ENCODE measurements around the gene GCLC. TPM values are rescaled to one million over a fixed set of nuclear protein-coding genes. Genes with fewer than 3 reads are reported as not detected.
"Not testable (repeated sequence)": the region's sequence is repeated elsewhere in the genome, so short reads cannot be mapped to it uniquely, and the experiment has no call there.

GCLC gene
- 10 to 100 TPM; 30.9 to 34.4 TPM for total RNA-seq

DNA sequence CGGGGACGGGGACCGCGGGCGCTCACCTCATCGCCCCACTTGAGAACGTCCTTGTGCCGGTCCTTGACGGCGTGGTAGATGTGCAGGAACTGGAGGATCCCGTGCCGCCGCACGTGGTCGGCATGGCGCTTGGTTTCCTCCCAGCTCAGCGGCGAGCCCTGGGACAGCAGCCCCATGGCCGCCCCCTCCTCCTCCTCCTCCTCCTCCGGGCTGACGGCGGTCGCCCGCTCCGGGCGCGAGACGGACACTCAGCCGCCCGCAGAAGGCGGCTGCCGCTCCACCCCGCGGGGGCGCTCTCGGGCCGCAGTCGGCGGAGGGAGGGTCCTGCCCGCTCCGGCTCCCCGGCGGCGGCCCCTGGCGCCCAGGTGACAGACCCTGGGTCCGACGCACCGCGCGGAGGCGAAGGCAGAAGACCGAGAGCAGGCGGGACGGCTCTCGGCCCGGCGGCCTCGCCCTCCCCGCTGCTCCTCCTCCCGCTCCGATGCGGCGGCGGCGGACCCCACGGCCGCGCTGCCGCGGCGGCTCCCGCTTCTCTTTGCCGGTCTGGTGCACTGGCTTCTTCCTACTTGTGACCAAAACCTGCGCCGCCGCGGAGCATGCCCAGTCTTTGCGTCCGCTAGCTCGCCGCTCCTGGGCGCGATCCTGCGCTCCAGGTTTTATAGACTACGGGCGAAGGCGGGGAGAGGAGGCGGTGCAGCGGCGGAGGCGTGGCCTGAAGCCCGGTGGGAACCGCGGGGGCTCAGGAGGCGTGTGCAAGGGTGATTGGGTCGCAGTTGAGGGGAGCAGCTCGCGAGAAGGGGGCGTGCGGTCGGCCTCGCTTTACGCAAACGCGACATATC lies at the start of gene GCLC:
TSS of gene GCLC (minus strand) at position 632 of the 839 bp plus-strand sequence. CDS start at position 176, 456 bp downstream.
- POLR2A ChIA-PET: interaction anchor here (0.5 to 1.7 kb wide), 10 partner anchors 20 to 250 kb away, joined by 3 to 9 read pairs (median 3); partner anchors contain the start of gene LRRC1
- CTCF ChIA-PET: interaction anchor here (0.6 to 2.6 kb wide), 7 partner anchors 15 to 371 kb away, joined by 3 to 9 read pairs (median 3); no protein-coding TSS in a partner anchor

DNA sequence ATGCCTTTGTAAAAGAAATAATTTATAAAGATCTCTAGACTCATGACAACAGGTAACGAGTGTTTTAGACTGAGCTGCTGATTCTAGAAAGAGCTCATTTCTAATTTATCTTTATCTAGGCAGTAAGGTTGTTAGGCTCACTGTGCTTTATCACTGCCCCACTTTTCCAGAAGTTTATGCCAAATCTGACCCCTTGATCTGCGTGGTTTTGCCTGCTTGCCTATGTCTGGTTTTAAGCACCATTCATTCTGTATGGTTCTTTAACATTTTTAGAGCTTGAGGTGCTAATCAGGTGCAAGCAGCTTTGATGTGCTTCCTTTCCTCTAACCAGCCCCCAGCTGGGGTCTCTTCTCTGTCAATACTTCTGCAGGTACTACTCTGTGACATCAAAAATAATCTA lies 49.7 kb upstream of the GCLC start:
- ChIA-PET POLR2A (no interaction called here), CTCF (no interaction called here)

DNA sequence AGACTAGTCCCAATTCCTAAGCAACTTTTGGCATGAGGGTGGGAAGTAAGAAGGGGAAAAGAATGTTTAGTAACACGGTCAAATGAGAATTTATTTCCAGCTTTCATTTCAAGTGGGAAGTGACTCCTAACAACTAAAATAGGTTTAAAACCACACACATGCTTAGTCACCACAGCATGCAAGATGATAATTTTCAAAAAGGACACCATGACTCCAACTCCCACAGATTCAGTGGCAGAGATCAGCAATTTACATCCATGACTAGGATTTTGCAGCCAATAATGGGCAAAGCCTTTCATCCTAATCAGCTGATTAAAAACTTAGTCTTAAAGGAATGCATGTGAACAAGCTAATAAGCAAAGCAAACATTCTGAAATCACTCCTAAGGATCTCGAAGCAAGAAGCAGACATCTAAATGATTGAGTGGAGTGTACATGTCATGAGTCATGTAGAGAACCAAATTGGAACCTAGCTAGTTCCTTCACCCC lies 48.1 kb upstream of the GCLC start:
- ChIA-PET CTCF (no interaction called here), POLR2A (no interaction called here)

DNA sequence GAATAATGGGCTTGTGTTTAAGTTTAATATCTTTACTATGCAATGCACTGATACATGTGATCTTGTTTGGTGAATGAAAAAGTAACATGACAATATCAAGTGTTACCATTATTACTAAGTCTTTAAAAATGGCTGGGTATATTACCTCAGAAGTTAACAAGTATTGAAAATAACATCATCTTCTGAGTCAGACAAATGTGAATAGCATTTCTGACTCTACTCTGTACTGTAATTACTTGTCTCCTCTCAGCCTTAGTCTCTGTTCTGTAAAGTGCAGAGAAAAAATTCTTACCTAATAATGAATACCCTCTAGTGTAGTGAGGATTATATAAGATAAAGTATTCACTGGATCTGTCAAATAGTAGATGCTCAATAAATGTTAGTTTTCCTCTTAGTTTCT lies 47.0 kb upstream of the GCLC start:
- ChIA-PET POLR2A (no interaction called here), CTCF (no interaction called here)

DNA sequence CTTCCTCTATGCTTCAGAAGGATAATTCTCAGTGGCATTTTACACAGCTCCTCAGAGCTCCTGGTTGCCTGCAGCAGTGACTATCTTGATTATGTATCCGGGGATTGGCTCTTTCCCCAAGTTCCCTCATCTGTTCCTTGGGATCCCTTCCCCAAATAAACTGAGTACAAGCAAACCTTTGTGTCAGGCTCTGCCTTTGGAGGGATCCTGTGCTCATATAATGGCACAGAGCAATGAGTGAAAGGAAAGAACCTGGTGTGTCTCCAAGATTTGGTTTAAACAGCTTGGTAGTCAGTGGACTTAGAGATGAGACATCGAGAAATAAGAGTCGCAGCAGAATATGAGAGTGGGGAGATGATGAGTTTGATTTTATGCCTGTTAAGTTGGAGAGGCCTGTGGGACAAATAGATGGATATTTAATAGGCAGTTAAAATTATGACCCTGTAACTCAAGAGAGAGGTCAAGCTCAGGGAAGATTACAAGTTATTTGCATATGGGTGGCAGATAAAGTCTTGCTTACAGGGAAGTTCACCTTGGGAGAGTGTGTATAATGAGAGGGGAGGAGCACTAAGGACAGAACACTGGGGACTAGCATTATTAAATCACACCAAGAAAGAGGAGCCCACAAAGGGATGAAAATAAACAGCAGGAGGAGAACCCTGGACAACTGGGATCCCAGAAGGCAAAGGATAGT lies 44.1 kb upstream of the GCLC start:
- ChIA-PET POLR2A (no interaction called here), CTCF (no interaction called here)

DNA sequence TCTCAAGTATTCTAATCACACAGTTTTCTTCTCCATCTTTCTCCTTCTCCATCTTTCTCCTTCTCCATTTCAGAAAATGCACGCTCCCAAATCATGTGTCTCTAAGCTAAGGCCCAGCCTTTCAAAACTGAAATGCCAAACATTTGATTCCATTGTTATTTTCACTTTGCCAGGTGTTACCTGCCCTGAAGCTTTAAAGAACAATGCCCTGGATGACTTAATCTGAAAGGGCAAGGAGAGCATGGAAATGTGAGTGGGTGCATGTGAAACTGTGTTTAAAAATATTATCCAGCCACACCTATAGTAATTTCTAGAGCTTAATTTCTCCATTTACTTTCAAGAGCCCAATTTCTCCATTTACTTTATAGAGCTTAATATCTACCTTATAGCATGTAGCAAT lies 42.4 kb upstream of the GCLC start:
- ChIA-PET POLR2A (no interaction called here), CTCF (no interaction called here)

DNA sequence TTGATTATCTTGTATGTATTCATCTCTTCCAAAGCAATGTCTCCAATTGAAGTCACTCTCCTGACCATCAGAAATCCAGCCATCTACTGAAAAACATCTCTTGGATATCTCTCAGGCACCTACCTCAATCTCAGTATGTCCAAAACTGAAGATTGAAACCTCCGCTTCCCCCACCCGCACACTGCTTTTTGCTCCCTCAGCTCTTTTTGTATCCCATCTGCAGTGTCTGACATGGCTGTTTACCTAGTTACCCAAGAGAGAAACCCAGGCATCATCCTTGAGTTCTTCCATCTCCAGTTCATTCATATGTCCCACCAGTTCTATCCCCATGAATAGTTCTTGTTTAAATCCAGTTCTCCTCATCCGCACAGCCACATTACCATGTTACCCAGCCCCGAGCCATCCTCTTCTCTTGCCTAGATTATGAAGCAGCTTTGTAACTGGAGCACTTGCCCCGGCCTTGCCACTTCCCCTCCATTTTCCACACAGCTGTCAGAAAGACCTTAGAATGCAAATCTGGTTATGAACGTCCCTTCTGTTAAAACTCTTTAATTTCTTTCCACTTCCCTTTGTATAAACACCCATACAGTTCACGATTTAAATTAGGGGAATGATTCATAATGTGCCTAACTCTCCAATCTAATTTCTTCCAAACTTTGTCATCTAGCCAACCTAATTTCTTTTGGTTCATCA lies 40.5 kb upstream of the GCLC start:
- ChIA-PET POLR2A (no interaction called here), CTCF (no interaction called here)

DNA sequence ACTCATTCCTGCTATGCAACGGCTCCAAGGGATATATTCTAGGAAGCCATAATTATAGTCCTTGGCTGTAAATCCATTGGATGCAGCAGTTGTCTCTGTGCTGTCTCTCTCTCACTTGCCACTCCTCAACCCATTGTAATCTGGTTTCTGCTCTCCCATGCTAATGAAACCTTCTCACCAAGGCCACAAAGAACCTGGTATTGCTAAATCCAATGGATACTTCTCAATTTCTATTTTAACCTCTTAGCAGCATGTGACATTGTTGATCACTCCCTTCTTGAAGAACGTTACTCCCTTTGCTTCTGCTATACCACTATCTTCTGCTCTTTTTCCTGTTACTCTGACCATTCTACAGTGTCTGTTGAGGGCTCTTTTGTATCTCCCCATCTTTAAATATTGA lies 39.8 kb upstream of the GCLC start:
- POLR2A ChIA-PET: no interaction called here
- CTCF ChIA-PET: interaction anchor here (1.1 kb wide), 1 partner anchor 141 kb away, joined by 3 read pairs; no protein-coding TSS in a partner anchor

DNA sequence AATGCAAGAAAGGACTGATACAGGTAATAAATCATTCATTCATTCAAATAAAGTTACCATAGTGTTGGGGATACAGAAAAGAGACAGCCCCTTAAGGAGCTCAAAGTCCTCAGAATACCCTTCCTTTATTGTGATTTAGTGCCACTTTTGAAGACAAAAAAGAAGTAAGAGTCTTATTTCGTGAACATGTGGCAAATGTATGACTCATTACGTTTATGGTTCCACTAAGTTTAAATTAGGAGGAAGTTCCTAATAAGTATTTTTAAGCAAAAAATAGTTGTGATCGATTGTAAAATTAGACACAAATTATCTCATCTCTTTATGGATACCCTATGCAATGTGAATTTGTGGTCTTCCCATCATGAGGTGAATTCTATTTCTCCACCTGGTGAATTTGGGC lies 38.5 kb upstream of the GCLC start:
- ChIA-PET POLR2A (no interaction called here), CTCF (no interaction called here)

DNA sequence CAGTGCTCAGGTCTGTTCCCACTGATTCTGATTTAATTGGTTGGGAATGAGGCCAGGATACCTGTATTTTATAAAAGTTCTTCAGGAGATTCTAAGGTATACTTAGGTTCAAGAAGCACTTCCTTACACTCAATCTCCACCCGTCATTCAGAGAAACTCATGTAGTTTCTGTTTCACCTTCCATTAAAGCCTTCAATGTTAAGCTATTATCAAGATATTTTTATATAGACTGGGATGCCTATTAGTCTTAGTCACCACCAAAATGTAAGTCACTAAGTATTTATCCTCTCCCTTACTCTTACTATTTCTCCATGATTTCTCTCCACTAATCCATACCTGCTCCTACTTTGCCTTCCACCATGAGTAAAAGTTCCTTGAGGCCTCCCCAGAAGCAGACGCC lies 38.1 kb upstream of the GCLC start:
- ChIA-PET CTCF (no interaction called here), POLR2A (no interaction called here)

DNA sequence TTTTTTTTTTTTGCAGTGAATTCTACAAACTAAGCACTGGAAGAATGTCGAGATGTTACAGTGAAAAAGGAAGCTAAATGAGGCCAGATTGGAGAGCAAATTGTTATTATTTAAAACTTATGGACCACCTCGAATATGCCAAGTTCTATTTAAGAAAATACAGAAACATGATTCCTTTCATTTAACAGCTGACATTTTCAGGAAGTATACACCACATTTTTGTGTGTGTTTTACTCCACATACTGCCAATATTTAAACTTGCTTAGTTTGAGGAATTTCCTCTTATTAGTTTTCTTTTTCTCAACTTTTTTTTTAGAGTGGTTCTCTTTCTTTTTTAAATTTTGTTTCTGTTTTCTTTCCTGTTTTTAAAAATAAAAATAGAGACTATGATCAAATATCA lies 37.0 kb upstream of the GCLC start:
- POLR2A ChIA-PET: no interaction called here
- CTCF ChIA-PET: no interaction called here

DNA sequence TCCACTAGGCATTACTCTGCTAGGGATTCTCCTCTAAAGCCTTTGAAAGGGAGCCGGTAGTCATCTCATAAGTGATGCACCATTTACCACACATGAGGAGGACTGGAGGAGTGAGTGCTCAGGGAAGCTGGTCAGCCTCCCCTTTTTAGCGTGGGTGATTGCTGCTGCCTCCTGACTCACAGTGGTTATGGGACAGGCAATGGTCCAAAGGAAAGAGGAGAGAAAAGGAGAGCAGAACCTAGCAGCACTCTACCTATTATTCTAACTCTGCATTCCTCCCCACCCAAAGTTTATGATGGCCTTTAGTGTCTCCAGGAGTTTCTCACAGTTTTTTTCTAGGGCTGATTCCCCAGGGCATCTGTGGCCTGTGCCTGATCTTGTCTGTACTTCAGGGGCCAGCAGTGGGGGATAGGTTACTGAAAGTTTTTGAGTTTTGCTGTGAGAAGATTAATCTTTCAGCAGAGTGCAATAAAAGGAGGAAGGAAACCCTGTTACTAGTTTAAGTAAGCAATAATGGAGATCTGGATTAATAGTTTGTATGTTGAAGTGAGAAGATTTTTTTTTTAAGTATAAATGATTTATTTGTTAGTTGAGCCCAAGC lies 36.4 kb upstream of the GCLC start:
- CTCF ChIA-PET: no interaction called here

DNA sequence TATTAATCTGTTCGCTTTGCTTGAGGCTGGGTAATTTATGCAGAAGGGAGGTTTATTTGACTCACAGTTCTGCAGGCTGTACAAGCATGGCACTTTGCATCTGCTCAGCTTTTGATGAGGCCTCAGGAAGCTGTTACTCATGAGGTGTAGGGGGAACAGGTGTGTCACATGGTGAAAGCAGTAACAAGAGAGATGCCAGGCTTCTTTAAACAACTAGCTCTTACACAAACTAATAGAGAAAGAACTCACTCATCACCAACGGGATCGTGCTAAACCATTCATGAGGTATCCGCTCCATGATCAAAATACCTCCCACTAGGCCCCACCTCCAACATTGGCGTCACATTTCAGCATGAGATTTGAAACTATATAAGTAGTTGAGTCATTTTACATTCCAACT lies 34.4 kb upstream of the GCLC start:
- POLR2A ChIA-PET: no interaction called here
- CTCF ChIA-PET: interaction anchor here (0.8 kb wide), 1 partner anchor 13 kb away, joined by 3 read pairs; no protein-coding TSS in a partner anchor

More for the DNA sequence above, 36.4 kb upstream of the GCLC start:
- POLR2A ChIA-PET: no interaction called here

DNA sequence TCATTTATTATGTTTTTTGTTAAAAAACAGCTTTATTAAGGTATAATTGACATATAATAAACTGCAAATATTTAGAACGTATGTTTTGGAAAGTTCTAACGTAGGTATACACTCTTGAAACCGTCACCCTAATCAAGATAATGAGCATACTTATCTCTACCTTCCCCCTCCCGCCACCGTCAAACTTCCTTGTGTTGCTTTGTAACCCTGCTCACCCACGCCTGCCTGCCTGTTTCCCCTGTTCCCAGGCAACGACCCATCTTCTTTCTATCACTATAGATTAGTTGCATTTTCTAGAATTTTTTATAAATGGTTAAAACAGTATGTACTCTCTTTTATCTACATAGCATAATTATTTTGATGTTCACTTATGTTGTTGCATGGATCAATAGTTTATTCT lies 33.5 kb upstream of the GCLC start:
- ChIA-PET POLR2A (no interaction called here), CTCF (no interaction called here)

DNA sequence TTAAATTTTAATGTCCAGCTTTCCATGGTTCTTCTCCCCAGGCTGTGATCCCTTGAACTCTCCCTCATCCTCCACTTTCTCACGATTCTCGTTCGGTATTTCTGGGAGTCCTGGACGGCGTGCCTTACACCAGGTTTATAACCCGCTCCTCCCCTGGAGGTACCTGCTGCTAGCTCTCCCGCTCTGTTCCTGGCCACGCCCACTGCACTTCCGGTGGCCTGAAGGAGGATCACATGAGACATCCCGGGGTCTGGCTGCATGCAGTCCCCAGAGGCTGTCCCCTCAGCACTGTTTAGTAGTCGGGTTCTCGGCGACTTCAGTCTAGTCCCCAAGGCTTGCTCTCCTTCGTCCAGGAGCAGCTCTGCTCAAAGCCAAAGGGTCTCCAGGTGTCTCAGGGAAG lies 28.4 kb upstream of the GCLC start:
- CTCF ChIA-PET: no interaction called here
- POLR2A ChIA-PET: no interaction called here

DNA sequence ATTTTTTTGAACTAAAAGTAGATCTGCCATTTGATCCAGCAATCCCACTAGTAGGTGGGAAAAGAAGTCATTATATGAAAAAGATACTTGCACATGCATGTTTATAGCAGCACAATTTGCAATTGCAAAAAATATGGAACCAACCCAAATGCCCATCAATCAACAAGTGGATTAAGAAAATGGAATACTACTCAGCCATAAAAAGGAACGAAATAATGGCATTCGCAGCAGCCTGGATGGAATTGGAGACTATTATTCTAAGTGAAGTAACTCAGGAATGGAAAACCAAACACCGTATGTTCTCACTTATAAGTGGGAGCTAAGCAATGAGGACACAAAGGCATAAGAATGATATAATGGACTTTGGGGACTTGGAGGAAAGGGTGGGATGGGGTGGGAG lies 27.5 kb upstream of the GCLC start:
- CTCF ChIA-PET: not testable (repeated sequence)

DNA sequence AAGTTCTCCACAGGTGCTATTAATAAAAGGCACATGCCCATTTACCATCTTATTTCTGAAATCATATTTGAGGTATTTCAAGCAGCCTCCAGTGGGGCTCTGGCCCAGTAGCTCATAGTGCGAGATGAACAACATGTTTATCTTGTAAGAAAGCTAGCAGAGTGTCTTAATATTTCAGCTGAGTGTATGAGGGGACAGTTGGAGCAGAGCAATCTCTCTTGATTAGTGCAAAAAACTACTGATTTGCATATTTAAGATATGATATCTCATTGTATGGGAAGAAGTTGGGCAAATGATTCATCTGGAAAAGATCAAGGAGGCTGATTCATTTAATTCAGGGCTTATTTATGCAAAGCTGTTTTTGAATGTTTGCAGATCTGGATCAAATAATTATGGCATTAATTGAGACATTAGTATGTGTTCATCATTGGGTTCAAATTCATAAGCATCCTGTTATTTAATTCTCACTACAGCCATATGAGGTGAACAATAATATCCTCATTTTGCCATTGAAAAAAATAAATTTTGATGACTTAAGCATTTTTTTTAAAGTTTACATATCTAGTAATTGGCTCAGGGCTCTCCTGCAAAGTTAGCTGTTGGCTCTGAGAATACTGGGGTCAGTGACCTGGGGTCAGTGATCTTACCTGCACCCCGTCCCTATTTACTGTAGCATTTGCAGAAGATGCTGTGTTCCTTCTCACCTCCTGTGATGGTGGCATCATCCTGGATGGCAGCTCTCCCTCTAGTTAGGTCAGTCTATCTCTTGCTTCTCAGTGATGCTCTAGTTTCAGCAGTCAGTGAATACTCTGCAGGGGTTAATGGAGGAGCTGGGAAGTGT lies 24.1 kb upstream of the GCLC start:
- ChIA-PET POLR2A (no interaction called here), CTCF (no interaction called here)

More for the DNA sequence above, 27.5 kb upstream of the GCLC start:
- POLR2A ChIA-PET: not testable (repeated sequence)

DNA sequence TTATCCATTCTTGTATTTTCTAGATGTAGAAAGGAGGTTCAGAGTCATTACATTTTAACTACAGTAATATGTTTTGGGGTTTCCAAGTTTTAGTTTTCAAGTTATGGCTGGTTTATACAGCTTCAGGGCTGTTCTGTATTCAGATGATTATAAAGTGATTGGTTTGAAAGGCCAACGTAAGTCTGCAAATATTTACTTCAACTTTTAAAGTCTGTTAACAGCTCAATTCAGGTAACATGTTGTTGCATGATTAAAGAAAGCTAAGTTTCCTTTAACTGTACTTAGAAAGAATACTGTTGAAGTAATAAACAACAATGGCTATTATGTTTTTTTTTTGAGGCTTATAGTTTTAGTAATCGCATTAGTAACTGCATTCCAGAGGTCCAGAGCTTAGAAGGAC lies 22.8 kb upstream of the GCLC start:
- CTCF ChIA-PET: no interaction called here
- POLR2A ChIA-PET: no interaction called here

DNA sequence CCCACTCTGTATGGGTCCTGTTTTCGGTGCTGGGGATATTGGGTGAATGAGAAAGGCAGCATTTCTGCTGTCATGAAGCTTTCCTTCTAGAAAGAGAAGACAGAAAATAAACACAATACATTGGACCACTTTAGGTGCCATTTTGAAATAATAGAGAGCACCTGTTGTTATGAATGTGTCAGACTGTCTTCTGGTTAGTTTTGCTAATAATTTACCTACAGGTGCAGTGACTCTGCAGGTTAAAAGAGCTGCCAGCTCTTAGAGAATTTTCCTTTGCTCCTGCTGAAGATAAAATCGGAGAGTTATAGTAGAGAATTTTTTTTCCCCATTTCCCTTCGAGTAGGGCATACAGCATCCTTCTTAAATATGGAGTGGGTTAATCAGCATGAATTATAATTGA lies 21.9 kb upstream of the GCLC start:
- POLR2A ChIA-PET: interaction anchor here (0.7 kb wide), 1 partner anchor 22 kb away, joined by 3 read pairs; the partner anchor contains the start of gene GCLC
- CTCF ChIA-PET: interaction anchor here (0.7 to 1.0 kb wide), 2 partner anchors 13 to 177 kb away, joined by 3 to 4 read pairs; no protein-coding TSS in a partner anchor

All from activated CD8-positive, alpha-beta memory T cell treated with anti-CD3 and anti-CD28 coated beads for 36 hours (primary cell).